Adipocyte (in vitro differentiated cells): Measurements from ENCODE around the gene KRT33A.

Source experiments
- DNase-seq: peaks from one replicate; pipeline ENCODE4 v3.0.0-alpha.2; 2015; ENCODE audit warnings: low read depth
- H3K27me3 ChIP-seq: replicated peaks from 2 replicates; pipeline ENCODE4 v1.7.0; 2013; ENCODE audit warnings: mild to moderate bottlenecking, low read length, moderate library complexity; ENCODE audit not compliant: control insufficient read depth, insufficient read depth
- H3K36me3 ChIP-seq: 2 replicates; pipeline ENCODE4 v1.7.0; 2013; ENCODE audit warnings: low read length, mild to moderate bottlenecking, moderate library complexity; ENCODE audit not compliant: control insufficient read depth, insufficient read depth, severe bottlenecking
- H3K4me1 ChIP-seq: 2 replicates; pipeline ENCODE4 v1.7.0; 2013; ENCODE audit warnings: mild to moderate bottlenecking, low read length, moderate library complexity; ENCODE audit not compliant: control insufficient read depth, insufficient read depth
- H3K4me3 ChIP-seq: 2 replicates; pipeline ENCODE4 v1.7.0; 2013; ENCODE audit warnings: mild to moderate bottlenecking, low read length, moderate library complexity
- H3K9ac ChIP-seq: 2 replicates; pipeline ENCODE4 v1.7.0; 2013; ENCODE audit warnings: mild to moderate bottlenecking, low read length, moderate library complexity
- H3K9me3 ChIP-seq: 2 replicates; pipeline ENCODE4 v1.7.0; 2013; ENCODE audit warnings: mild to moderate bottlenecking, low read length, moderate library complexity; ENCODE audit not compliant: control insufficient read depth

Gene KRT33A

DNA sequence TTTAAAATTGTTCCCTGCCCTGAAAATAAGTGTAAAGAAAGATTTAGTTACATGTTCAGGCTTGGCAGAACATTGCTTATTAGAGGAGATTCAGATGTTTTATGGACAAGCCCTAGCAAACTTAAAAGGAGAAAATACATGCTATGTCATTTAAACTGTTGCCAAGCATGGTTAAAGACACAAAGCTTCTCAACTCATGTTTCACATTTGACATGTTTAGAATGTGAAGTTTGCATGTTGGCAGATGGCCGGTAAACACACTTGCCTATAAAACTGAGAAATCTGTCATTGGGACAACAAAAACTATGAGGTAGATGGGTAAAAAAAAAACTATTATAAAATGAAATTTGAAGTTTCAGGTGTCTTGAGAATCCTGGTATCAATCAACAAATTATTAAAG is 53.8 kb downstream of the KRT33A start:
- peaks cover under 1% of the 10 kb centered on the region for H3K27me3 ChIP-seq
- H3K4me1 ChIP-seq: peaks cover 4% of the 10 kb centered on the region
- H3K9ac ChIP-seq: no peak overlapping the region
- no peak overlapping the region for H3K4me3 ChIP-seq
- no peaks in the 10 kb centered on the region for H3K9me3 ChIP-seq
- no peaks in the 10 kb centered on the region for H3K36me3 ChIP-seq
- no peak for DNase-seq
